H9 (cell line): ENCODE data around the gene BTBD1. TPM values are rescaled to one million over a fixed set of nuclear protein-coding genes. Genes with fewer than 3 reads are reported as not detected.

Experiments used
- DNase-seq: peaks from one replicate; pipeline ENCODE4 v3.0.0-alpha.2; 2017
- H2AFZ ChIP-seq: one replicate; pipeline ENCODE4 v1.6.1; 2013; ENCODE audit warnings: mild to moderate bottlenecking, low read length, control low read depth, moderate library complexity
- H2AK5ac ChIP-seq: 2 replicates; pipeline ENCODE4 v1.6.1; 2013; ENCODE audit warnings: low read length, control low read depth, mixed read lengths; ENCODE audit not compliant: insufficient read length
- H2BK120ac ChIP-seq: one replicate; pipeline ENCODE4 v1.6.1; 2013; ENCODE audit warnings: low read depth, mild to moderate bottlenecking, low read length, control low read depth, inconsistent platforms; ENCODE audit not compliant: poor library complexity, severe bottlenecking
- H2BK12ac ChIP-seq: 2 replicates; pipeline ENCODE4 v1.6.1; 2013; ENCODE audit warnings: low read length, control low read depth, mixed read lengths, low read depth; ENCODE audit not compliant: insufficient read length
- H2BK15ac ChIP-seq: 2 replicates; pipeline ENCODE4 v1.6.1; 2013; ENCODE audit warnings: low read depth, low read length, control low read depth
- H2BK20ac ChIP-seq: one replicate; pipeline ENCODE4 v1.6.1; 2013; ENCODE audit warnings: low read depth, mild to moderate bottlenecking, low read length, control low read depth, inconsistent platforms; ENCODE audit not compliant: poor library complexity, severe bottlenecking
- H2BK5ac ChIP-seq: 2 replicates; pipeline ENCODE4 v1.6.1; 2013; ENCODE audit warnings: low read length, control low read depth, mixed read lengths; ENCODE audit not compliant: insufficient read length
- H3K14ac ChIP-seq: 2 replicates; pipeline ENCODE4 v1.6.1; 2013; ENCODE audit warnings: low read length, control low read depth; ENCODE audit not compliant: insufficient read depth
- H3K18ac ChIP-seq: 2 replicates; pipeline ENCODE4 v1.6.1; 2013; ENCODE audit warnings: low read depth, mild to moderate bottlenecking, mixed read lengths, low read length, control low read depth; ENCODE audit not compliant: insufficient read length
- H3K23ac ChIP-seq: 2 replicates; pipeline ENCODE4 v1.6.1; 2013; ENCODE audit warnings: low read length, control low read depth, mixed read lengths, low read depth; ENCODE audit not compliant: insufficient read length
- H3K23me2 ChIP-seq: 2 replicates; pipeline ENCODE4 v1.6.1; 2013; ENCODE audit warnings: low read depth, mild to moderate bottlenecking, mixed read lengths, low read length, control low read depth; ENCODE audit not compliant: insufficient read length, poor library complexity, severe bottlenecking
- H3K27ac ChIP-seq: 2 replicates; pipeline ENCODE4 v1.5.1; 2013; ENCODE audit warnings: low read length, control low read depth, mixed read lengths, low read depth; ENCODE audit not compliant: insufficient read length
- H3K27me3 ChIP-seq: 2 replicates; pipeline ENCODE4 v1.6.1; 2013; ENCODE audit warnings: low read length, control low read depth, inconsistent platforms; ENCODE audit not compliant: insufficient read depth
- H3K4ac ChIP-seq: 2 replicates; pipeline ENCODE4 v1.6.1; 2013; ENCODE audit warnings: low read depth, mild to moderate bottlenecking, control low read depth, inconsistent platforms, low read length, moderate library complexity
- H3K4me1 ChIP-seq: 2 replicates; pipeline ENCODE4 v1.6.1; 2013; ENCODE audit warnings: low read length, control low read depth, inconsistent platforms; ENCODE audit not compliant: insufficient read depth
- H3K4me2 ChIP-seq: 2 replicates; pipeline ENCODE4 v1.6.1; 2013; ENCODE audit warnings: low read length, control low read depth, mixed read lengths; ENCODE audit not compliant: insufficient read length, insufficient read depth
- H3K56ac ChIP-seq: 2 replicates; pipeline ENCODE4 v1.6.1; 2013; ENCODE audit warnings: low read depth, mild to moderate bottlenecking, mixed read lengths, low read length, control low read depth; ENCODE audit not compliant: insufficient read length
- H3K79me1 ChIP-seq: 2 replicates; pipeline ENCODE4 v1.6.1; 2013; ENCODE audit warnings: low read depth, mild to moderate bottlenecking, moderate library complexity, low read length, control low read depth, inconsistent platforms; ENCODE audit not compliant: insufficient read depth, poor library complexity, severe bottlenecking
- H3K79me2 ChIP-seq: 2 replicates; pipeline ENCODE4 v1.6.1; 2013; ENCODE audit warnings: low read length, control low read depth, inconsistent platforms; ENCODE audit not compliant: insufficient read depth
- H3K9ac ChIP-seq: 2 replicates; pipeline ENCODE4 v1.6.1; 2013; ENCODE audit warnings: low read length, control low read depth, mixed read lengths; ENCODE audit not compliant: insufficient read length; ENCODE audit errors: extremely low read depth
- H3K9me3 ChIP-seq: one replicate; pipeline ENCODE4 v1.6.1; 2013; ENCODE audit warnings: low read depth, low read length, inconsistent platforms; ENCODE audit not compliant: control insufficient read depth
- H3T11ph ChIP-seq: one replicate; pipeline ENCODE4 v1.6.1; 2013; ENCODE audit warnings: mild to moderate bottlenecking, low read length, control low read depth, inconsistent platforms
- H4K20me1 ChIP-seq: one replicate; pipeline ENCODE4 v1.6.1; 2013; ENCODE audit not compliant: control insufficient read depth, insufficient read length, insufficient read depth
- H4K5ac ChIP-seq: 2 replicates; pipeline ENCODE4 v1.6.1; 2013; ENCODE audit warnings: low read depth, mild to moderate bottlenecking, mixed read lengths, low read length, control low read depth; ENCODE audit not compliant: insufficient read length
- H4K8ac ChIP-seq: replicated peaks from 2 replicates; pipeline ENCODE4 v1.6.1; 2013; ENCODE audit warnings: low read length, control low read depth, mixed read lengths, low read depth; ENCODE audit not compliant: insufficient read length
- H4K91ac ChIP-seq: 2 replicates; pipeline ENCODE4 v1.6.1; 2013; ENCODE audit warnings: low read depth, mild to moderate bottlenecking, moderate library complexity, mixed read lengths, low read length, control low read depth; ENCODE audit not compliant: insufficient read length
- H3K27ac Mint-ChIP-seq, 3 experiments: 2 replicates in 2 of 3; 3 replicates in 1 of 3; pipeline ENCODE4 v1.8.0; 2020 to 2021; ENCODE audit warnings: mixed read lengths in 3 of 3, mild to moderate bottlenecking in 1 of 3, moderate library complexity in 1 of 3
- H3K27me3 Mint-ChIP-seq: 2 replicates; pipeline ENCODE4 v1.8.0; 2021; ENCODE audit warnings: low read depth, mild to moderate bottlenecking, moderate library complexity, mixed read lengths
- H3K36me3 Mint-ChIP-seq, 3 experiments: 2 replicates in 2 of 3; 3 replicates in 1 of 3; pipeline ENCODE4 v1.8.0; 2020 to 2021; ENCODE audit warnings: low read depth in 3 of 3, mixed read lengths in 3 of 3; ENCODE audit not compliant: insufficient read depth in 1 of 3
- H3K4me1 Mint-ChIP-seq, 2 experiments: 2 replicates each; pipeline ENCODE4 v1.8.0; 2020; ENCODE audit warnings: mixed read lengths in 2 of 2
- H3K4me3 Mint-ChIP-seq, 2 experiments: 2 replicates in 1 of 2; 3 replicates in 1 of 2; pipeline ENCODE4 v1.8.0; 2020 to 2021; ENCODE audit warnings: mild to moderate bottlenecking in 2 of 2, mixed read lengths in 2 of 2, moderate library complexity in 1 of 2
- H3K9me3 Mint-ChIP-seq, 2 experiments: 2 replicates in 1 of 2; 3 replicates in 1 of 2; pipeline ENCODE4 v1.8.0; 2020; ENCODE audit warnings: mild to moderate bottlenecking in 2 of 2, mixed read lengths in 2 of 2, moderate library complexity in 1 of 2
- WGBS: extraction: QIAGEN DNeasy Blood & Tissue Kit; methylation state at CpG from one replicate; pipeline ENCODE4 v1.1.7; 2013; ENCODE audit warnings: missing lambda C conversion rate, low lambda C conversion rate, mixed read lengths; ENCODE audit not compliant: insufficient read length; ENCODE audit errors: extremely low coverage; 5-methylcytosine and 5-hydroxymethylcytosine counted together
- total RNA-seq: library from RNA; stranded (reverse); gene quantifications from 2 replicates; pipeline ENCODE4 v1.2.1, GENCODE V29; 2021
- TF ChIP-seq, protein P1 (sequence below): fragments of 200-600 bp; sonication (generic); conservative IDR thresholded peaks from 3 replicates; pipeline ENCODE4 v1.8.0; 2021; ENCODE audit warnings: antibody characterized with exemption, mild to moderate bottlenecking

Gene BTBD1
- total RNA-seq, 1 experiment from 2014 or later = 43.3 TPM

DNA sequence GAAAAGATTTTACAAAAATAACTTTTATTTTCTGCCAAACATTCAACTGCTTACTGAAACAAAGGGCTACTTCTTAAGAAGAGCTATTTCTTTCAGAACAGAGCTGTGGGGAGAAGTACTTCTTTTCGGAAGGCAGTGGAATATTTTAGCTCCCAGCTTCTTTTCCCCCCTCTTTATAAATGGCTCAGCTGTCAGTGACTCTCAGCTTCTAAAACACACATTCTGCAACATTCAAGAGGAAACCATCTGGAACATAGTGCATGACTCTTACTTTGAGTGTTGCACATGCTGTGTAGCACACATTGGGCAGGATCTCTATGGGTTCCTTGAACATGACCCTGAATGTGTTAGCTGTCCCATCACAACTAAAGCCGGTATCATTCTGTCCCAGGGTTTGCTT is 48.6 kb downstream of the BTBD1 start:
- no peaks in the 10 kb centered on the region for H4K20me1 ChIP-seq

More for the DNA sequence above, 48.6 kb downstream of the BTBD1 start:
- no peak overlapping the region for H3K27ac Mint-ChIP-seq
- no peak overlapping the region for H3K4me3 Mint-ChIP-seq
- TF ChIP-seq, protein P1, sequence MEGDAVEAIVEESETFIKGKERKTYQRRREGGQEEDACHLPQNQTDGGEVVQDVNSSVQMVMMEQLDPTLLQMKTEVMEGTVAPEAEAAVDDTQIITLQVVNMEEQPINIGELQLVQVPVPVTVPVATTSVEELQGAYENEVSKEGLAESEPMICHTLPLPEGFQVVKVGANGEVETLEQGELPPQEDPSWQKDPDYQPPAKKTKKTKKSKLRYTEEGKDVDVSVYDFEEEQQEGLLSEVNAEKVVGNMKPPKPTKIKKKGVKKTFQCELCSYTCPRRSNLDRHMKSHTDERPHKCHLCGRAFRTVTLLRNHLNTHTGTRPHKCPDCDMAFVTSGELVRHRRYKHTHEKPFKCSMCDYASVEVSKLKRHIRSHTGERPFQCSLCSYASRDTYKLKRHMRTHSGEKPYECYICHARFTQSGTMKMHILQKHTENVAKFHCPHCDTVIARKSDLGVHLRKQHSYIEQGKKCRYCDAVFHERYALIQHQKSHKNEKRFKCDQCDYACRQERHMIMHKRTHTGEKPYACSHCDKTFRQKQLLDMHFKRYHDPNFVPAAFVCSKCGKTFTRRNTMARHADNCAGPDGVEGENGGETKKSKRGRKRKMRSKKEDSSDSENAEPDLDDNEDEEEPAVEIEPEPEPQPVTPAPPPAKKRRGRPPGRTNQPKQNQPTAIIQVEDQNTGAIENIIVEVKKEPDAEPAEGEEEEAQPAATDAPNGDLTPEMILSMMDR = no peak
- Histone ChIP-seq H4K8ac (no peak overlapping the region), H3K9ac (no peak overlapping the region), H2AK5ac (no peak overlapping the region), H3K9me3 (no peaks in the 10 kb centered on the region), H3T11ph (no peak overlapping the region), H2AFZ (no peak overlapping the region), H2BK20ac (no peak overlapping the region), H2BK12ac (no peak overlapping the region), H3K18ac (no peak overlapping the region), H3K27ac (no peak overlapping the region), H3K27me3 (no peaks in the 10 kb centered on the region), H3K4ac (no peak overlapping the region), H2BK120ac (no peak overlapping the region), H3K23ac (no peak overlapping the region), H3K14ac (no peak overlapping the region), H4K91ac (no peak overlapping the region), H4K5ac (no peak overlapping the region), H2BK15ac (no peak overlapping the region), H3K23me2 (no peaks in the 10 kb centered on the region), H3K4me2 (no peak overlapping the region), H3K4me1 (no peaks in the 10 kb centered on the region), H3K56ac (no peak overlapping the region), H2BK5ac (no peak overlapping the region), H3K79me1 (no peaks in the 10 kb centered on the region), H3K79me2 (no peaks in the 10 kb centered on the region)
- H3K4me1 Mint-ChIP-seq = peaks cover 7 to 8% of the 10 kb centered on the region in 2 experiments; a peak in 2 of 4 replicates
- H3K36me3 Mint-ChIP-seq = peaks cover 10 to 37% (median 30%) of the 10 kb centered on the region in 3 experiments
- DNase-seq = no peak
- no peaks in the 10 kb centered on the region for H3K9me3 Mint-ChIP-seq
- no peaks in the 10 kb centered on the region for H3K27me3 Mint-ChIP-seq
- no CpG with 5 or more reads among the region's 2 CpGs for WGBS
